K562 (cell line): Measurements from ENCODE around the gene TIMP3. TPM values are rescaled to one million over a fixed set of nuclear protein-coding genes. Genes with fewer than 3 reads are reported as not detected.

Experiments
- ATAC-seq: fragments of 200-7000 bp; cut with Tn5 transposase; 3 replicates; pipeline ENCODE4 v1.9.1; 2020; ENCODE audit warnings: moderate library complexity
- BruUV-seq: library from RNA; stranded (reverse); fragments of 400-500 nt; replicated peaks from 2 replicates; lab custom pipeline; 2021; lab: Mats Ljungman, UMichigan
- CTCF ChIA-PET: fragments of 300-600 bp; formaldehyde crosslinking; extraction: SDS; loops from one replicate; lab custom pipeline; 2021; ENCODE audit warnings: low intra/inter-chr PET ratio; lab: Yijun Ruan, JAX
- POLR2A ChIA-PET: fragments of 300-600, 350-650 bp; sonication (Branson Sonifier 250); formaldehyde crosslinking; extraction: SDS; loops from one replicate; lab custom pipeline; 2021; ENCODE audit warnings: antibody characterized with exemption, inconsistent platforms; lab: Yijun Ruan, JAX
- DNase-seq, 4 experiments: peaks; one replicate each; pipeline versions ENCODE4 v3.0.0 to v3.0.0-alpha.2; 2011 to 2018; ENCODE audit warnings: low spot score in 3 of 4, mixed read lengths in 3 of 4; ENCODE audit errors: extremely low read depth in 1 of 4
- FAIRE-seq: peaks from 2 replicates; lab custom pipeline; 2011; peaks lifted over from hg19 to GRCh38; lab: Jason Lieb, UNC
- H2AFZ ChIP-seq: 2 replicates; pipeline ENCODE4 v1.6.0; 2011; ENCODE audit warnings: low read depth, low read length, control low read depth, inconsistent platforms
- H3K27ac ChIP-seq: fragments of 200-600 bp; 3 replicates; pipeline ENCODE4 v1.8.0; 2011; ENCODE audit warnings: low read depth, mild to moderate bottlenecking, control low read depth, inconsistent platforms, low read length, moderate library complexity, mixed read lengths; ENCODE audit errors: extremely low read depth
- H3K27me3 ChIP-seq, 2 experiments: fragments of 300-600 bp in 1 of 2; 2 replicates in 1 of 2; 3 replicates in 1 of 2; pipeline versions ENCODE4 v1.6.0 to v1.8.0; 2011; ENCODE audit warnings: inconsistent platforms in 2 of 2, low read length in 2 of 2, mild to moderate bottlenecking in 1 of 2, mixed read lengths in 1 of 2, moderate library complexity in 1 of 2; ENCODE audit not compliant: control insufficient read depth in 2 of 2, insufficient read depth in 2 of 2
- H3K36me3 ChIP-seq: fragments of 300-600 bp; 3 replicates; pipeline ENCODE4 v1.8.0; 2011; ENCODE audit warnings: mild to moderate bottlenecking, low read length, inconsistent platforms; ENCODE audit not compliant: control insufficient read depth, insufficient read depth
- H3K4me1 ChIP-seq, 2 experiments: fragments of 200-600 bp in 1 of 2; replicated peaks in 1 of 2; 2 replicates in 1 of 2; 3 replicates in 1 of 2; pipeline versions ENCODE4 v1.5.1 to v1.8.0; 2011; ENCODE audit warnings: inconsistent platforms in 2 of 2, low read length in 2 of 2, mild to moderate bottlenecking in 1 of 2, mixed read lengths in 1 of 2, moderate library complexity in 1 of 2; ENCODE audit not compliant: control insufficient read depth in 2 of 2, insufficient read depth in 2 of 2
- H3K4me2 ChIP-seq: 2 replicates; pipeline ENCODE4 v1.6.1; 2011; ENCODE audit warnings: low read length, control low read depth, inconsistent platforms, mixed read lengths; ENCODE audit not compliant: insufficient read depth
- H3K4me3 ChIP-seq: fragments of 200-600 bp; sonication (generic), shearing (Covaris generic); 2 replicates; pipeline ENCODE4 v1.5.1; 2016; ENCODE audit warnings: control low read depth, inconsistent platforms
- H3K79me2 ChIP-seq: fragments of 200-600 bp; 3 replicates; pipeline ENCODE4 v1.8.0; 2011; ENCODE audit warnings: low read length, inconsistent platforms; ENCODE audit not compliant: control insufficient read depth, insufficient read depth
- H3K9ac ChIP-seq, 2 experiments: 2 replicates each; pipeline versions ENCODE4 v1.6.0 to v1.6.1; 2011; ENCODE audit warnings: low read depth in 2 of 2, low read length in 2 of 2, control low read depth in 1 of 2, inconsistent platforms in 1 of 2, mild to moderate bottlenecking in 1 of 2, mixed read lengths in 1 of 2; ENCODE audit not compliant: insufficient read depth in 1 of 2
- H3K9me1 ChIP-seq: one replicate; pipeline ENCODE4 v1.6.0; 2011; ENCODE audit warnings: inconsistent platforms, mild to moderate bottlenecking, low read length, moderate library complexity; ENCODE audit not compliant: control insufficient read depth, insufficient read depth
- H3K9me3 ChIP-seq: replicated peaks from 2 replicates; pipeline ENCODE4 v1.5.1; 2011; ENCODE audit warnings: low read depth, low read length, inconsistent platforms; ENCODE audit not compliant: control insufficient read depth, insufficient read depth
- H4K20me1 ChIP-seq: replicated peaks from 2 replicates; pipeline ENCODE4 v1.6.1; 2011; ENCODE audit warnings: low read length, inconsistent platforms, mixed read lengths; ENCODE audit not compliant: control insufficient read depth, insufficient read depth
- CEBPB ChIP-seq: fragments of 450-650 bp; IDR thresholded peaks from 2 replicates; pipeline ENCODE4 v1.6.1; 2016; ENCODE audit warnings: missing genetic modification characterization, missing compliant biosample characterization
- CEBPG ChIP-seq, 3 experiments: fragments of 200-800 bp in 1 of 3; sonication (Bioruptor generic) in 1 of 3; sonication (generic) in 1 of 3; formaldehyde crosslinking in 1 of 3; IDR thresholded peaks in 2 of 3; conservative IDR thresholded peaks in 1 of 3; 2 replicates each; pipeline versions ENCODE4 v1.6.1 to v1.8.0; 2016 to 2022; ENCODE audit warnings: missing compliant biosample characterization in 2 of 3, missing genetic modification characterization in 2 of 3, mild to moderate bottlenecking in 1 of 3, missing genetic modification reagents in 1 of 3
- FIP1L1 ChIP-seq: fragments of 200-400 bp; formaldehyde crosslinking; IDR thresholded peaks from 2 replicates; pipeline ENCODE4 v1.6.1; 2018; ENCODE audit warnings: mild to moderate bottlenecking, low read depth, low read length; ENCODE audit not compliant: poor library complexity, severe bottlenecking
- HDGF ChIP-seq: fragments of 450-650 bp; IDR thresholded peaks from 2 replicates; pipeline ENCODE4 v1.6.1; 2016
- RBM25 ChIP-seq: fragments of 200-400 bp; formaldehyde crosslinking; IDR thresholded peaks from 2 replicates; pipeline ENCODE4 v1.6.1; 2018; ENCODE audit warnings: low read length, low read depth, moderate library complexity; ENCODE audit not compliant: severe bottlenecking
- WGBS: fragments of 100-300 bp; shearing (Covaris generic); methylation state at CpG from one replicate; pipeline ENCODE4 v1.1.6; 2016; ENCODE audit warnings: low coverage, mixed read lengths; ENCODE audit not compliant: insufficient coverage; ENCODE audit errors: missing lambda C conversion rate; 5-methylcytosine and 5-hydroxymethylcytosine counted together
- in situ Hi-C: fragments of 300-500 bp; cut with MboI; formaldehyde crosslinking; loops from 4 replicates; pipeline ENCODE4 v1.15.0; 2018; ENCODE audit warnings: inconsistent platforms, mixed read lengths
- intact Hi-C: fragments of 100-400 bp; cut with micrococcal nuclease; formaldehyde crosslinking; loops from 2 replicates; pipeline ENCODE4 v1.14.2; 2022
- polyA plus RNA-seq, 8 experiments: library from polyadenylated mRNA; depleted of rRNA in 4 of 8; stranded (reverse) in 5 of 8; unstranded in 3 of 8; fragments of >200 nt; fragmentation: Nextera tagmentation in 2 of 8; fragmentation: Illumina TruSeq in 1 of 8; extraction: Ambion mirVana in 2 of 8; extraction: Trizol in 1 of 8; gene quantifications; 2 replicates each; pipeline versions ENCODE4 v1.2.1 to v1.2.3, GENCODE V29; 2011 to 2014; ENCODE audit warnings: inconsistent platforms in 1 of 8, missing spikeins in 1 of 8
- total RNA-seq, 7 experiments: library from RNA; depleted of rRNA in 6 of 7; stranded (reverse); fragments of >200 nt in 6 of 7; fragmentation: Illumina TruSeq in 2 of 7; extraction: Trizol in 2 of 7; gene quantifications; 2 replicates each; pipeline versions ENCODE4 v1.2.1 to v1.2.3, GENCODE V29; 2011 to 2021; ENCODE audit warnings: low replicate concordance in 1 of 7
- TF ChIP-seq, protein P1 (sequence below): fragments of 250-450 bp; sonication (Bioruptor Pico); IDR thresholded peaks from 2 replicates; pipeline ENCODE4 v1.9.0; 2021; ENCODE audit warnings: mild to moderate bottlenecking, inconsistent platforms

Gene TIMP3
- total and polyA plus RNA-seq, 9 of the 15 experiments (the other 6 are each of a cell fraction or from before 2014, with no cell fraction given), result 0.07 to 0.73 (median 0.18) TPM

- TF ChIP-seq, protein P1, sequence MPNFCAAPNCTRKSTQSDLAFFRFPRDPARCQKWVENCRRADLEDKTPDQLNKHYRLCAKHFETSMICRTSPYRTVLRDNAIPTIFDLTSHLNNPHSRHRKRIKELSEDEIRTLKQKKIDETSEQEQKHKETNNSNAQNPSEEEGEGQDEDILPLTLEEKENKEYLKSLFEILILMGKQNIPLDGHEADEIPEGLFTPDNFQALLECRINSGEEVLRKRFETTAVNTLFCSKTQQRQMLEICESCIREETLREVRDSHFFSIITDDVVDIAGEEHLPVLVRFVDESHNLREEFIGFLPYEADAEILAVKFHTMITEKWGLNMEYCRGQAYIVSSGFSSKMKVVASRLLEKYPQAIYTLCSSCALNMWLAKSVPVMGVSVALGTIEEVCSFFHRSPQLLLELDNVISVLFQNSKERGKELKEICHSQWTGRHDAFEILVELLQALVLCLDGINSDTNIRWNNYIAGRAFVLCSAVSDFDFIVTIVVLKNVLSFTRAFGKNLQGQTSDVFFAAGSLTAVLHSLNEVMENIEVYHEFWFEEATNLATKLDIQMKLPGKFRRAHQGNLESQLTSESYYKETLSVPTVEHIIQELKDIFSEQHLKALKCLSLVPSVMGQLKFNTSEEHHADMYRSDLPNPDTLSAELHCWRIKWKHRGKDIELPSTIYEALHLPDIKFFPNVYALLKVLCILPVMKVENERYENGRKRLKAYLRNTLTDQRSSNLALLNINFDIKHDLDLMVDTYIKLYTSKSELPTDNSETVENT (CRISPR knock-in tag), result no peak
- TF ChIP-seq FIP1L1, result no peak
Measured at GRCh38 chr22:32809786-32810554, 8.5 kb downstream of the TIMP3 start (continued).

GRCh38 chr22:32810555-32811133, 9.1 kb downstream of the TIMP3 start:
- TF ChIP-seq RBM25, result peak; percentile 53
- no peak for TF ChIP-seq HDGF
- no peak for TF ChIP-seq CEBPG (CRISPR knock-in tag; IDR thresholded peaks at IDR 0.05)
- peak in 1 of 2 experiments; percentile 35; a peak in 1 of 4 replicates for TF ChIP-seq CEBPG (tag; conservative IDR thresholded peaks at IDR 0.05 in 1 of 2, IDR thresholded peaks at IDR 0.05 in 1 of 2)
- peak; percentile 59 for TF ChIP-seq CEBPB (tag)
- Histone ChIP-seq H2AFZ (no peak overlapping the region), H3K9me3 (no peaks in the 10 kb centered on the region), H3K27me3 (peaks cover 0 to 5% of the 10 kb centered on the region in 2 experiments; a peak in 1 of 5 replicates), H3K4me3 (no peak overlapping the region), H3K4me2 (no peak overlapping the region), H3K9ac (no peak overlapping the region), H3K27ac (no peak overlapping the region), H3K36me3 (no peaks in the 10 kb centered on the region), H3K4me1 (no peaks in the 10 kb centered on the region), H4K20me1 (no peaks in the 10 kb centered on the region), H3K9me1 (no peaks in the 10 kb centered on the region), H3K79me2 (no peaks in the 10 kb centered on the region)
- BruUV-seq, result no TSS peak
- intact Hi-C loops (loop anchor here (10.0 kb wide), 1 partner anchor 174 kb away; no protein-coding TSS in a partner anchor), in situ Hi-C loops (loop anchor here (10.0 kb wide), 1 partner anchor 164 kb away; no protein-coding TSS in a partner anchor)
- 2% methylated on average over 5 of the region's 6 CpGs for WGBS
- no peak for DNase-seq
- no peak for ATAC-seq
- no peak for FAIRE-seq
- POLR2A ChIA-PET, result interaction anchor here (0.7 to 1.3 kb wide), 3 partner anchors 9 to 14 kb away, joined by 3 read pairs; partner anchors contain the start of gene TIMP3
- CTCF ChIA-PET, result no interaction called here
